PFSK-1 (cell line): Measurements from ENCODE around the gene CRISP1.

Experiments
- FOXP2 ChIP-seq: optimal IDR thresholded peaks from 2 replicates; pipeline ENCODE3; 2011; ENCODE audit warnings: borderline replicate concordance, control low read depth, inconsistent platforms; ENCODE audit not compliant: insufficient read depth; ENCODE audit errors: extremely low read length, extremely low read depth
- POLR2AphosphoS5 ChIP-seq: IDR thresholded peaks from 2 replicates; pipeline ENCODE4 v1.6.1; 2012; ENCODE audit warnings: low read depth, mild to moderate bottlenecking, control low read depth, low read length, moderate library complexity
- REST ChIP-seq, 2 experiments: IDR thresholded peaks; 2 replicates each; pipeline versions ENCODE4 v1.6.1 to v1.8.0; 2011 to 2012; ENCODE audit warnings: low read depth in 2 of 2, low read length in 2 of 2, control low read depth in 1 of 2, inconsistent platforms in 1 of 2, mild to moderate bottlenecking in 1 of 2, moderate library complexity in 1 of 2; ENCODE audit not compliant: insufficient read depth in 1 of 2
- SIN3A ChIP-seq: IDR thresholded peaks from 2 replicates; pipeline ENCODE4 v1.6.1; 2012; ENCODE audit warnings: mild to moderate bottlenecking, low read length, moderate library complexity, borderline replicate concordance; ENCODE audit not compliant: insufficient read depth
- TAF1 ChIP-seq: IDR thresholded peaks from 2 replicates; pipeline ENCODE4 v1.6.1; 2012; ENCODE audit warnings: low read length, control low read depth, borderline replicate concordance; ENCODE audit not compliant: insufficient read depth

CRISP1 gene

GRCh38 chr6:49892280-49892679 is 25.9 kb upstream of the CRISP1 start:
- TF ChIP-seq SIN3A (no peak), REST (IDR thresholded peaks at IDR 0.05; ENCODE audit: insufficient read depth in 1 of 2, low read depth in 2 of 2, low read length in 2 of 2) (no peak), TAF1 (no peak), POLR2AphosphoS5 (no peak), FOXP2 (no peak)

- TF ChIP-seq FOXP2 (no peak), SIN3A (no peak), POLR2AphosphoS5 (no peak)
Observed at GRCh38 chr6:49890988-49891387, 24.7 kb upstream of the CRISP1 start.

- TF ChIP-seq FOXP2 (no peak), POLR2AphosphoS5 (no peak), SIN3A (no peak), TAF1 (no peak), REST (IDR thresholded peaks at IDR 0.05; ENCODE audit: insufficient read depth in 1 of 2, low read depth in 2 of 2, low read length in 2 of 2) (no peak)
Observed at GRCh38 chr6:49888742-49889431, 22.6 kb upstream of the CRISP1 start.

- TF ChIP-seq TAF1 (no peak), REST (IDR thresholded peaks at IDR 0.05; ENCODE audit: insufficient read depth in 1 of 2, low read depth in 2 of 2, low read length in 2 of 2) (no peak), FOXP2 (no peak), POLR2AphosphoS5 (no peak), SIN3A (no peak)
Observed at GRCh38 chr6:49868951-49869529, 2.7 kb upstream of the CRISP1 start.

- TF ChIP-seq POLR2AphosphoS5, result no peak
Observed at GRCh38 chr6:49856282-49856681, 10.1 kb downstream of the CRISP1 start.

- no peak for TF ChIP-seq POLR2AphosphoS5
- no peak for TF ChIP-seq SIN3A
- TF ChIP-seq TAF1, result no peak
- TF ChIP-seq FOXP2, result no peak
- no peak for TF ChIP-seq REST (IDR thresholded peaks at IDR 0.05; ENCODE audit: insufficient read depth in 1 of 2, low read depth in 2 of 2, low read length in 2 of 2)
Observed at GRCh38 chr6:49855221-49855620, 11.1 kb downstream of the CRISP1 start.
